K562 (cell line): ENCODE measurements around the gene TIGAR. TPM values are rescaled to one million over a fixed set of nuclear protein-coding genes. Genes with fewer than 3 reads are reported as not detected.

ENCODE experiments used
- CHD1 ChIP-seq: fragments of 200-600 bp; sonication (generic); IDR thresholded peaks from one replicate; pipeline ENCODE4 v1.6.1; 2012; ENCODE audit warnings: mild to moderate bottlenecking, moderate library complexity, low read length, inconsistent platforms
- EP300 ChIP-seq: IDR thresholded peaks from 2 replicates; pipeline ENCODE4 v1.6.1; 2012; ENCODE audit warnings: low read length, improper control_type of control experiment
- MGA ChIP-seq: fragments of 450-650 bp; IDR thresholded peaks from 2 replicates; pipeline ENCODE4 v1.6.1; 2016; ENCODE audit warnings: mild to moderate bottlenecking, moderate library complexity
- NCOR1 ChIP-seq: fragments of 450-650 bp; IDR thresholded peaks from 2 replicates; pipeline ENCODE4 v1.6.1; 2016; ENCODE audit warnings: mild to moderate bottlenecking, moderate library complexity
- SAP30 ChIP-seq: fragments of 200-600 bp; sonication (generic); IDR thresholded peaks from 2 replicates; pipeline ENCODE4 v1.6.1; 2012; ENCODE audit warnings: borderline replicate concordance, low read depth, mild to moderate bottlenecking, moderate library complexity, low read length, control low read depth, inconsistent platforms; ENCODE audit not compliant: insufficient read depth, poor library complexity, severe bottlenecking
- ZHX1 ChIP-seq: fragments of 150-350 bp; conservative IDR thresholded peaks from 2 replicates; pipeline ENCODE4 v1.6.1; 2014; ENCODE audit warnings: low read length
- ZNF408 ChIP-seq: fragments of 250-450 bp; sonication (Bioruptor Pico); IDR thresholded peaks from 2 replicates; pipeline ENCODE4 v1.4.0; 2020; ENCODE audit warnings: low read depth, mild to moderate bottlenecking, moderate library complexity
- polyA plus RNA-seq, 8 experiments: library from polyadenylated mRNA; depleted of rRNA in 4 of 8; stranded (reverse) in 5 of 8; unstranded in 3 of 8; fragments of >200 nt; fragmentation: Nextera tagmentation in 2 of 8; fragmentation: Illumina TruSeq in 1 of 8; extraction: Ambion mirVana in 2 of 8; extraction: Trizol in 1 of 8; gene quantifications; 2 replicates each; pipeline versions ENCODE4 v1.2.1 to v1.2.3, GENCODE V29; 2011 to 2014; ENCODE audit warnings: inconsistent platforms in 1 of 8, missing spikeins in 1 of 8
- total RNA-seq, 7 experiments: library from RNA; depleted of rRNA in 6 of 7; stranded (reverse); fragments of >200 nt in 6 of 7; fragmentation: Illumina TruSeq in 2 of 7; extraction: Trizol in 2 of 7; gene quantifications; 2 replicates each; pipeline versions ENCODE4 v1.2.1 to v1.2.3, GENCODE V29; 2011 to 2021; ENCODE audit warnings: low replicate concordance in 1 of 7

The TIGAR gene
- total and polyA plus RNA-seq, 9 of the 15 experiments (the other 6 are each of a cell fraction or from before 2014, with no cell fraction given) = 0.11 to 1.0 (median 0.53) TPM; not detected in 2

GRCh38 chr12:4274396-4275015, 46.5 kb upstream of the TIGAR start (continued):
- TF ChIP-seq ZHX1 (no peak), NCOR1 (no peak), MGA (peak; percentile 44; the same call in 1 of the 2 replicates), SAP30 (peak; percentile 1), CHD1 (peak; percentile 59), EP300 (no peak), ZNF408 (CRISPR knock-in tag) (no peak)
